Stimulated activated CD4-positive, alpha-beta T cell treated with anti-CD3 and anti-CD28 coated beads, Interleukin-12 subunit alpha, Interleukin-12 subunit beta, amount 100 ng/mL, for 48 hours (primary cell): ENCODE measurements around the gene WNT2.
"Not testable (repeated sequence)": the region's sequence is repeated elsewhere in the genome, so short reads cannot be mapped to it uniquely, and the experiment has no call there.

ENCODE experiments used
- DNase-seq, 3 donors: peaks; one replicate each; pipeline ENCODE4 v3.0.0-alpha.2; 2020; ENCODE audit warnings: low read depth in 2 of 3, low spot score in 1 of 3

WNT2 gene

GRCh38 chr7:117312593-117313580 is 10.0 kb downstream of the WNT2 start:
- DNase-seq: no peak

DNA sequence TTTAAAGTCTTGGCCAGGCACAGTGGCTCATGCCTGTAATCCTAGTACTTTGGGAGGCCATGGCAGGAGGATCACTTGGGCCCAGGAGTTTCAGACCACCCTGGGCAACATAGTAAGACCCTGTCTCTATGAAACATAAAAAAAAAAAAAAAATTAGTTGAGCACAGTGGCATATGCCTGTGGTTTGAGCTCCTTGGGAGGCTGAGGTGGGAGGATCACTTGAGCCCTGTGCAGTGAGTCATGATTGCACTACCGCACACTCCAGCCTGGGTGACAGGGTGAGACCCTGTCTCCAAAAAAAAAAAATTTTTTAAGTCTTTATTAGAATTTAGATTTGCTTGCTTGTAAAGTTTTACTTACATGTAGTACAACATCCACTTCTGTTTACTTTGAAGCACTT is 14.0 kb downstream of the WNT2 start:
- DNase-seq: no peak

DNA sequence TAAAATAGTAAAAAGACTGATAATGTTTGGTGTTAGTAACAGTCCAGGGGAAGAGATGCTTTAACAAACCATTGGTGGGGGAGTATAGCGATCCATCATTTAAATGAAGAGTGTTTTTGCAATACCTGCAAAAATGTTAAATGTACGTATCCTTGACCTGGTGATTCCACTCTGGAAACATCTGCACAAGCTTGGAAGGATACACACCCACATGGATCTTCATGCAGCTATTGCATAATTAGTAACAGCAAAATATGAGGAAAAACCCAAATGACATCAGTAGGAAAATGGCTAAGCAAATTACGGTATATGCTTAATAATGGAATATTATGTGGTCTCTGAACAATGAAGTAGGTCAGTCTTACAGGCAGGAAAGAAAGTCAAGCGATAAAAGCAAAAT is 20.5 kb downstream of the WNT2 start:
- DNase-seq: no peak

DNA sequence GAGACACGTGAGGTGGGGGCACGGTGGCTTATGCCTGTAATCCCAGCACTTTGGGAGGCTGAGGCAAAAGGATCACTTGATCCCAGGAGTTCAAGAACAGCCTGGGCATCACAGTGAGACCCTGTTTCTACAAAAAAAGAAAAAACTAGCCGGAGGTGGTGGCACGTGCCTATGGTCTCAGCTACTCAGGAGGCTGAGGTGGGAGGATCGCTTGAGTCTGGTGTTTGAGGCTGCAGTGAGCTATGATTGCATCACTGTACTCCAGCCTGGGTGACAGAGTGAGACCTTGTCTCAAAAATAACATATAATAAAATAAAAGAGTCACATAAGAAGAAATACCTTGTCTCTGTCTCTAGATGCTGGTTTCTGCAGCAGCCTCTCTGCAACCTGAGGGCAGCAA is 22.4 kb downstream of the WNT2 start:
- not testable (repeated sequence) for DNase-seq

DNA sequence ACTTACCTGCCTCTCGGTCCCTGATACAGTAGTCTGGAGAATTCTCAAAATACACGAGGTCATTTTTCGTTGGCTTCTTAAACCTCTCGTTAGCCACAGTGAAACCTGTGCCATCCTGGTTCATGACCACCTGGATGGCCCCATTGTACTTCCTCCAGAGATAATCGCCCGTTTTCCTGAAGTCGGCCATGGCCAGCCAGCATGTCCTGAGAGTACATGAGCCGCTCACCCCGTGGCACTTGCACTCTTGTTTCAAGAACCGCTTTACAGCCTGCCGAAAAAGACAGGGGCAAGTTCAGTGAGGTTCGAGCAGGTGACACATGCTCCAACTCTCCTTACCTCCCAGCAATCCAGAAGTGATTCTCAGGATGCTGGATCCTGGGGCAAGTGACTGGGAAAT is 25.3 kb downstream of the WNT2 start:
- no peak for DNase-seq

DNA sequence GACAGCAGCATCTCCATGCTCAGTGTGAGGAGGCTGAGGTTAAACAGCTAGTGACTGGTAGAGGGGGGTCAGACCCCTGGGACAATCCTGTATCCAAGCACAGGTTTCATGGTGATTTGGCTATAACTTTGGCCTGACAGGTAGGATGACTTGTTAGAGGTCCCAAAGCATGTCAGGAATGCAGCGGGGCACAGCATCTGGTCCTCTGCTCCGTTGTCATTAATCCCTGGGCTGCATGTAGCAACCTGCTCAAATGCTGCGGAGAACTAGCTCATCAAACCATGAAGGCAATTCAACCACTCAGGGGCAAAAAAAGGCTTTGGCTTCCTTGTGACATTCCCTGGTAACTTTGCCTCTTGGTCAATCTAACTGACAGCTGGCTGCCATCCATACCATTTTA is 26.8 kb downstream of the WNT2 start:
- DNase-seq: no peak

GRCh38 chr7:117285826-117286225 is 37.0 kb downstream of the WNT2 start:
- DNase-seq: no peak

DNA sequence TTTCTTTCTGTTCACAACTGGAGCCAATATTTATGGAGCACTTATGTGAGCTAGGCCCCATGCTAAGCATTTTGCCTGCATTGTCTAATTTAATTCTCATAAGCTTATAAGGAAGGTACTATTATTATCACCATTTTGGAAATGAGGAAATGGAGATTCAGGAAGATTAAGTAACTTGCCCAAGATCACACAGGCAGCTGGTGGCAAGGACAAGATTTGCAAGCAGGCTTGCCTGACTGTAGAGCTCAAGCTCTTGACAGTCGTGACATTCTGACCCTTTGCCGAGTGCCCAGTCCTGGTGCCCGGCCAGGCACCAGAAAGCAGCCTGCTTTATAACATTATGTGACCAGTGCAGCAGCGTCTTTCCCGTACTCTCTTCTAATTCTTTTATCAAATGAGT is 38.2 kb downstream of the WNT2 start:
- no peak for DNase-seq

GRCh38 chr7:117283779-117284178 is 39.1 kb downstream of the WNT2 start:
- no peak for DNase-seq

- no peak for DNase-seq
These were observed 39.5 kb downstream of the WNT2 start for GRCh38 chr7:117283371-117283770.

DNA sequence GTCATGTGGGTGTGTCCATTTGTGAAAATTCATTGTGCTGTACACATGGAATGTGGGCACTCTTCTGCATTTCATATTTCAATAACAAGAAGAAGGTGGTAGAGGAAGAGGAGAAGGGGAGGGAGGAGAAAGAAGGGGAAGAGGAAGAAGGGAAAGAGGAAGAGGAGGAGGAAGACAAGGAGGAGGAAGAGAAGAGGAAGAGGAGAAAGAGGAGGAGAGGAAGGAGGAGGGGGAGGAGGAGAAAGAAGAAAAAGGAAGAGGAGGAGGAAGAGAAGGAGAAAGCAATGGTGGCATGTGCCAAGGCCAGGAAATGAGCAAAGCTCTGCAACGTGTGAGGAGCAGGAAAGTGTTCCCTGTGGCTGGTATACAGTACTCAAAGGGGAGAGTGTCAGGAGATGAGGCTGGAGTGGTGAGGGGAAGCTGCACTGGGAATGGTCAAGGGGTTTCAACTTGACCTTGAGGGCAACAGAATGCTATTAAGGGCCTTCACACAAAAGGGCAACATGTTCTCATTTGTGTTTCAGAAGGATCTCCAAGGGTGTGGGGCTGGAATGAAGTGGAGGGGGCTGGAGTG is 40.5 kb downstream of the WNT2 start:
- DNase-seq: no peak

DNA sequence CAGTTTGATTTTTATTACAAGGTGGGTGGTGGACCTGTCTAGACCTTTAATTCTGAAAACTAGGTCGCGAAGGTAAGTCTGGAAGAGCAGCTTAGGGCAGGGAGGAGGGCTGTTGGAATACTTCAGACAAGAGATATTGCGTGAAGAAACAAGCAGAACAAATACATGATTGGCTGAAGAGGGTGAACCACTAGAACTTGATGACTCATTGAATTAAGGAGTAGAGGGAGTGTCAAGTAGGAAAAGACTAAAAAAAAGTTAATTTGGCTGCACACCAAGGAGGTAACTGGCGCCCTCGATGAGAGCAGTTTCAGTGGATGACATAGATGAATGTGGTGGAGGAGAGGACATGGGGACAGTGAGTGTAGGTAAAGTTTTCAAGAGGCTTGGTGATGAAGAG is 41.3 kb downstream of the WNT2 start:
- no peak for DNase-seq

GRCh38 chr7:117279931-117280557 is 42.8 kb downstream of the WNT2 start:
- DNase-seq: no peak

GRCh38 chr7:117279203-117279602 is 43.7 kb downstream of the WNT2 start:
- DNase-seq: no peak

DNA sequence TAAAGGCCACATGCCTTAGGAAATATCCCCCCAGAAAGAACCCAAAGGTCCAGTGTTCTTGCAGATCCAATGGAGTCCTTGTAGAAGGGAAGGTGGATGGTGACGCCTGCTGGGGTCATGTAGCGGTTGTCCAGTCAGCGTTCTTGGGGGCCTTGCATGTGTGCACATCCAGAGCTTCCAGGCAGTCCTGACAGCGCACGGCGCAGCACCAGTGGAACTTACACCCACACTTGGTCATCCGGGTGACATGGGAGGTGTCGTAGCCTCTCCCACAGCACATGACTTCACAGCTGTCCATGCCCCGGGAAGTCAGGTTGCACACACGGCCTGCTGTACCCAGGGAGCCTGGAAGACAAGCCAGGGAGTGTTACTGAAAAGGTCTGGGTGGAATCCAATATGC is 44.8 kb downstream of the WNT2 start:
- no peak for DNase-seq

GRCh38 chr7:117277576-117277975 is 45.3 kb downstream of the WNT2 start:
- no peak for DNase-seq

- DNase-seq: no peak
These were observed 47.9 kb downstream of the WNT2 start for GRCh38 chr7:117274951-117275350.

DNA sequence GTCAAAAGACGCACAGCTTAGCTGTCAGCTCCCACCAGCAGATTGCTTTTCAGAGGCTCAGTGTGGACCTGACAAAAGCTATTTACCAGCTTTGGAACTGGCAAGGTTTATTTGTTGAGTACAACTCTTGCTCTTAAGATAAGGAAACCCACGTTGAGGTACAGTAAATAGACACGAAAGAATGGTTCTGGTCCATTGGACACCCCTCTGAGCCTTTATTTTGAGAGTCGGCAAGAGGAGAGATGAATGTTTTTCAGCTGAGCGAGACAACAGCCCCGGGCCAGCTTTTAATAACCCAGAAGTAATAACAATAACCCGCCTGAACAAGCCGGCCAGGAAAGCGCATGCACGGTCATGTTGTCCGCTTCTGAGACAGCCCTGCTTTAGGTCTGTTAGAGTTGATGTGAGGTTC is 49.0 kb downstream of the WNT2 start:
- no peak for DNase-seq

GRCh38 chr7:117273325-117273724 is 49.5 kb downstream of the WNT2 start:
- no peak for DNase-seq

DNA sequence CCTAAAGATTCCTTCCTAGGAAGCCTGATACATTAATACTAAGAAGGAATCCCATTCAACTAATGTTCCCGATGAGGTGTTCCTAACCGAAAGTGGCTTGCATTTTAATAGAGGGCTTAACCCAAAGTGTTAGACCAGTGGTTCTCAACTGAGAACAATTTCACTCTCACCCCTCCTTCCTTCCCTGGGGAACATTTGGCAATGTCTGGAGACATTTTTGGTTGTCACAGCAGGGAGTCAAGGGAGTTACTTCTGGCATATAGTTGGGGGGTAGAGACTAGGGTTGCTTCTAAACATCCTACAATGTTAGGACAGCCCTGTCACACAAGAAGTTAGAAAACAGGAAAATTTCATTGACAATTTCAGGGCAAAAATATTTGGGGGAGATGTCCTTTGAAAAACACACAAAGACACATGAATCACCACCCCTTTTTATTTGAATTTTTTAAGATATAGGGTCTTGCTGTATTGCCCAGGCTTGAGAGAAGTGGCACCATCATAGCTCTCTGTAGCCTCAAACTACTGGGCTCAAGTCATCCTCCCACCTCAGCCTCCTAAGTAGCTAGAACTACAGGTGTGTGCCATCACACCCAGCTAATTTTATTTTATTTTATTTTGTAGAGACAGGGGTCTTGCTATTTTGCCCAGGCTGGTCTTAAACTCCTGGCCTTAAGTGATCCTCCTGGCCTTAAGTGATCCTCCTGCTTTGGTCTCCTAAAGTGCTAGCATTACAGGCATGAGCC is 50.7 kb downstream of the WNT2 start:
- no peak for DNase-seq

GRCh38 chr7:117271566-117271965 is 51.3 kb downstream of the WNT2 start:
- no peak for DNase-seq
